Measurements from ENCODE around the gene PPP4R2. TPM values are rescaled to one million over a fixed set of nuclear protein-coding genes. Genes with fewer than 3 reads are reported as not detected.
A peak's percentile ranks its signal among the peaks of the same experiment; 100 is the strongest.
"Not testable (repeated sequence)": the region's sequence is repeated elsewhere in the genome, so short reads cannot be mapped to it uniquely, and the experiment has no call there.

The PPP4R2 gene
- total RNA-seq, 4 donors from 2014 or later: 39.9 to 49.6 (median 44.2) TPM

DNA sequence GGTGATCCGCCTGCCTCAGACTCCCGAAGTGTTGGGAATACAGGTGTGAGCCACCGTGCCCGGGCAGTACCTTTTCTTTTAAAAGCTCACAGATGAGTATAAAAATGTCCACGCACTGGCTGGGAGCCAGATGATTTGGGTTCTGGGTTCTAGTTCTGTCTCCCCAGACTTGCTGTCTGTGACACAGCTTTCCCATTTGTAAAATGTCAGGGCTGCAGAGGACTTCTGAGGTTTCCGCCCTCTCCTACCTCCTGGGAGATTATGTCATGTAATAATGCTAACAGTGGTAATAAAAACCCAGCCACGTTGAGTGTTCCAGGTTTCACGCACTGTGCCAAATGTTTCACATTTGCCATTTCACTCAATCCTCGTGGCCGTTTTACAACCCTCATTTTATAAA is 1.3 kb upstream of the PPP4R2 start:
- H3K36me3 ChIP-seq: no peaks in the 10 kb centered on the region
- peaks cover 0 to 23% (median 10%) of the 10 kb centered on the region in 4 donors for H3K4me1 ChIP-seq
- TF ChIP-seq, protein P1, sequence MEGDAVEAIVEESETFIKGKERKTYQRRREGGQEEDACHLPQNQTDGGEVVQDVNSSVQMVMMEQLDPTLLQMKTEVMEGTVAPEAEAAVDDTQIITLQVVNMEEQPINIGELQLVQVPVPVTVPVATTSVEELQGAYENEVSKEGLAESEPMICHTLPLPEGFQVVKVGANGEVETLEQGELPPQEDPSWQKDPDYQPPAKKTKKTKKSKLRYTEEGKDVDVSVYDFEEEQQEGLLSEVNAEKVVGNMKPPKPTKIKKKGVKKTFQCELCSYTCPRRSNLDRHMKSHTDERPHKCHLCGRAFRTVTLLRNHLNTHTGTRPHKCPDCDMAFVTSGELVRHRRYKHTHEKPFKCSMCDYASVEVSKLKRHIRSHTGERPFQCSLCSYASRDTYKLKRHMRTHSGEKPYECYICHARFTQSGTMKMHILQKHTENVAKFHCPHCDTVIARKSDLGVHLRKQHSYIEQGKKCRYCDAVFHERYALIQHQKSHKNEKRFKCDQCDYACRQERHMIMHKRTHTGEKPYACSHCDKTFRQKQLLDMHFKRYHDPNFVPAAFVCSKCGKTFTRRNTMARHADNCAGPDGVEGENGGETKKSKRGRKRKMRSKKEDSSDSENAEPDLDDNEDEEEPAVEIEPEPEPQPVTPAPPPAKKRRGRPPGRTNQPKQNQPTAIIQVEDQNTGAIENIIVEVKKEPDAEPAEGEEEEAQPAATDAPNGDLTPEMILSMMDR (IDR thresholded peaks at IDR 0.05): no peak
- TF ChIP-seq POLR2A (IDR thresholded peaks at IDR 0.05): no peak
- no peak overlapping the region for H3K4me3 ChIP-seq
- peak in 1 of 3 donors; percentile 52 for DNase-seq
- peak overlapping the region in 1 of 4 donors; percentile 30 for H3K27ac ChIP-seq
- no peaks in the 10 kb centered on the region for H3K27me3 ChIP-seq
- H3K9me3 ChIP-seq: no peaks in the 10 kb centered on the region

DNA sequence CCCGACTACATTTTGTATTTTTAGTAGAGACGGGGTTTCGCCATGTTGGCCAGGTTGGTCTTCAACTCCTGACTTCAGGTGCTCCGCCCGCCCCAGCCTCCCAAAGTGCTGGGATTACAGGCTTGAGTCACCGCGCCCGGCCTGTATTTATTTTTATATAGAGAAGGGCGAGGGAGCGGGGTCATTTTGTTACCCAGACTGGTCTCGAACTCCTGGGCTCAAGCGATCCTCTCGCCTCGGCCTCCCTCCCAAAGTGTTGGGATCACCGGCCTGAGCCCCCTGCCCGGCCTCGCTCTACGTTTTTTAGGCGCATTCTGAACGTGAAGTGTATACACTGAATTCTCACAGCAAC is 514 bp upstream of the PPP4R2 start:
- H3K4me3 ChIP-seq: peak overlapping the region; percentile 65 to 89 (median 82)
- DNase-seq: peak in 2 of 3 donors; percentile 25 to 58
- no peaks in the 10 kb centered on the region for H3K36me3 ChIP-seq
- H3K9me3 ChIP-seq: no peaks in the 10 kb centered on the region
- H3K27ac ChIP-seq: peak overlapping the region; percentile 87 to 97 (median 96)
- no peaks in the 10 kb centered on the region for H3K27me3 ChIP-seq
- peaks cover 0 to 28% (median 14%) of the 10 kb centered on the region in 4 donors for H3K4me1 ChIP-seq
- no peak for TF ChIP-seq POLR2A (IDR thresholded peaks at IDR 0.05)
- TF ChIP-seq, protein P1 (IDR thresholded peaks at IDR 0.05): no peak

DNA sequence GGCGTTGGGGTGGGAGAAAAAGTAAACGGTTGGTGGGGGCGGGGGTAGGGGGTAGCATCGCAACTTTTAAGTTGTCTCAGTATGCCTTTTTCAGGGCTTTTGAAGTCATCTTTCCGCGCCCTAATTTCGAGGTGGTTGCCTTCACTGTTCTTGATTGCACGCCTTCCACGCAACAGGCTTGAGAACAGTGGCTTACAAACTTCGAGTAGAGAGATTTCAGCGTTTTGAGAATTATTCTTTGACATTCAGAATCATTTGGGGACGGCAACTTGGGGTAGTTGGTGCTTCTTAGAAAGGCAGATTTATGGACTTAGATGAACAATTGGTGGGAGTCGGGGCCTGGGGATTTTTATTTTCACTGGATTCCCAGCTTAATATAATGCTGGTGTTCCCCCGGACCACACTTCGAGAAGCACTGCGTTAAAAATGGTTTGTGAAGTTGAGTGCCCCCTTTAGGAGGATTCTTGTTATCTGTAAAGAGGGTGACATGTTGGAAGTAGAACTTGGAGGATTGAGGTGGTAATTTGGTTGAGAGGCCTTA is 880 bp downstream of the PPP4R2 start:
- H3K36me3 ChIP-seq: no peaks in the 10 kb centered on the region
- peak overlapping the region; percentile 65 to 89 (median 82) for H3K4me3 ChIP-seq
- H3K27me3 ChIP-seq: no peaks in the 10 kb centered on the region
- peak overlapping the region; percentile 87 to 97 (median 96) for H3K27ac ChIP-seq
- peaks cover 0 to 40% (median 14%) of the 10 kb centered on the region in 4 donors for H3K4me1 ChIP-seq
- H3K9me3 ChIP-seq: no peaks in the 10 kb centered on the region
- TF ChIP-seq POLR2A (IDR thresholded peaks at IDR 0.05): no peak
- TF ChIP-seq, protein P1 (IDR thresholded peaks at IDR 0.05): peak in 4 of 6 experiments; percentile 36 to 41 (median 38)
- DNase-seq: peak in 2 of 3 donors; percentile 18 to 50

DNA sequence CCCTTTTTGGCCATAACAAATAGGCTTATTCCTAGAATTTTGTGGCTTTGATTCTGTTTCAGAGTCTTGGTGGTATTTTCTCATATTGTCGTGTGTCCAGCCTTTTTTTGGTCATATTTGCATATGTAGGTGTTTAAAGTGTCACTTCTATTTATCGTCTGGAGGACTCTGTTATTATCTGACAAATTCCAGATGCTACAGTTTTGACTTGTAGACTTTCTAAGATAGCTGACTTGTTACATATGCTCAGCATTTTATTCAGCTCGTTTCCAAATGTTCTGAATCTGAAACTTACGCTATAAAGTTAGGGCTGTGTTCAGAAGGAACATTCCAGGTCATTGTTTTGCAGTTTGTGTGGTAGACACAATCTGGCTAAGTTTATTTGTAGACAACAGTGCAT is 1.9 kb downstream of the PPP4R2 start:
- TF ChIP-seq, protein P1 (IDR thresholded peaks at IDR 0.05): no peak
- TF ChIP-seq POLR2A (IDR thresholded peaks at IDR 0.05): no peak
- DNase-seq: no peak
- Histone ChIP-seq H3K4me3 (peak overlapping the region in 3 of 4 donors; percentile 82 to 89 (median 82)), H3K36me3 (no peaks in the 10 kb centered on the region), H3K27ac (peak overlapping the region in 1 of 4 donors; percentile 97), H3K27me3 (no peaks in the 10 kb centered on the region), H3K4me1 (peaks cover 0 to 40% (median 14%) of the 10 kb centered on the region in 4 donors), H3K9me3 (no peaks in the 10 kb centered on the region)

DNA sequence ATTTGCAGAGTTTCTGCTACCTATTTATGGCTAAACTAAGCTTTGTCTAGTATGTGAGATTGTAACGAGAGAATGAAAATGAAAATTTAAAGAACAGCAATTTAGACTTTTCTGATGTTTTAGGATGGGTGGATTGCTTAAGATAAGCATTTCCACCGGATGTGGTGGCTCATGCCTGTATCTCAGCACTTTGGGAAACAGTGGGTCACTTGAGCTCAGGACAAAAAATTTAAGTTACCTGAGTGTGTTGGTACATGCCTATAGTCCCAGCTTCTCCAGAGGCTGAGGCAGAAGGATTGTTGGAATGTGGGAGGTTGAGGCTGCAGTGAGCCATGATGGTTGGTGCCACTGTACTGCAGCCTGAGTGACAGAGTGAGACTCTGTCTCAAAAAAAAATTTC is 3.3 kb downstream of the PPP4R2 start:
- DNase-seq: no peak
- no peak overlapping the region for H3K27ac ChIP-seq
- peaks cover 0 to 40% (median 14%) of the 10 kb centered on the region in 4 donors for H3K4me1 ChIP-seq
- no peak for TF ChIP-seq POLR2A (IDR thresholded peaks at IDR 0.05)
- TF ChIP-seq, protein P1 (IDR thresholded peaks at IDR 0.05): no peak
- H3K27me3 ChIP-seq: no peaks in the 10 kb centered on the region
- no peaks in the 10 kb centered on the region for H3K36me3 ChIP-seq
- H3K9me3 ChIP-seq: no peaks in the 10 kb centered on the region
- no peak overlapping the region for H3K4me3 ChIP-seq

DNA sequence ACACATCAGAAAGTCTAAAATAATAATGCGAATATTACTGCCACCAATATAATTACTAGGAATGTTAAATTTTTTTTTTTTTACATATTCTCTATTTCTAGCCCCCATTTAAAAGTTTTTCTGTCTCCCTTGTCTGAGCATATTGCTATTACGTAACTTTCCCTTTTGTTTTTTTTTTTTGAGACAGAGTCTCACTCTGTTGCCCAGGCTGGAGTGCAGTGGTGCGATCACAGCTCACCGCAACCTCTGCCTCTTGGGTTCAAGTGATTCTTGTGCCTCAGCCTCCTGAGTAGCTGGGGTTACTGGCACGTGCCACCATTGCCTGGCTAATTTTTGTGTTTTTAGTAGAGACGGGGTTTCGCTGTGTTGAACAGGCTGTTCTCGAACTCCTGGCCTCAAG is 6.4 kb downstream of the PPP4R2 start:
- not testable (repeated sequence) for DNase-seq, H3K27me3 ChIP-seq, H3K4me3 ChIP-seq, H3K27ac ChIP-seq, H3K9me3 ChIP-seq
- Histone ChIP-seq H3K36me3 (peaks cover 0 to 14% (median 0%) of the 10 kb centered on the region in 3 donors), H3K4me1 (peaks cover 0 to 40% (median 13%) of the 10 kb centered on the region in 4 donors)
